Measurements from ENCODE around the gene HMCN2.

- TF ChIP-seq CTCF (conservative IDR thresholded peaks at IDR 0.05) (no peak), EZH2 (IDR thresholded peaks at IDR 0.05; ENCODE audit: low read depth) (no peak)
These were observed 205.4 kb downstream of the HMCN2 start for GRCh38 chr9:130470950-130471349.
